Activated naive CD8-positive, alpha-beta T cell treated with anti-CD3 and anti-CD28 coated beads, Interleukin-2, amount 50 U/mL, for 24 hours (primary cell): Measurements from ENCODE around the gene FARP1.

Experiments
- ATAC-seq: fragments of 150-1000 bp; cut with Tn5 transposase; one replicate; pipeline ENCODE4 v1.10.0; 2021
- DNase-seq: peaks from one replicate; pipeline ENCODE4 v3.0.0; 2021
- H3K27ac Mint-ChIP-seq: one replicate; pipeline ENCODE4 v1.8.0; 2021; ENCODE audit warnings: mild to moderate bottlenecking, mixed read lengths
- H3K27me3 Mint-ChIP-seq: one replicate; pipeline ENCODE4 v1.8.0; 2021; ENCODE audit warnings: mixed read lengths
- H3K36me3 Mint-ChIP-seq: one replicate; pipeline ENCODE4 v1.8.0; 2021; ENCODE audit warnings: low read depth, mixed read lengths
- H3K4me1 Mint-ChIP-seq: one replicate; pipeline ENCODE4 v1.8.0; 2021; ENCODE audit warnings: mixed read lengths
- H3K4me3 Mint-ChIP-seq: one replicate; pipeline ENCODE4 v1.8.0; 2021; ENCODE audit warnings: mild to moderate bottlenecking, moderate library complexity, mixed read lengths
- H3K9me3 Mint-ChIP-seq: one replicate; pipeline ENCODE4 v1.8.0; 2021; ENCODE audit warnings: mixed read lengths

Gene FARP1

DNA sequence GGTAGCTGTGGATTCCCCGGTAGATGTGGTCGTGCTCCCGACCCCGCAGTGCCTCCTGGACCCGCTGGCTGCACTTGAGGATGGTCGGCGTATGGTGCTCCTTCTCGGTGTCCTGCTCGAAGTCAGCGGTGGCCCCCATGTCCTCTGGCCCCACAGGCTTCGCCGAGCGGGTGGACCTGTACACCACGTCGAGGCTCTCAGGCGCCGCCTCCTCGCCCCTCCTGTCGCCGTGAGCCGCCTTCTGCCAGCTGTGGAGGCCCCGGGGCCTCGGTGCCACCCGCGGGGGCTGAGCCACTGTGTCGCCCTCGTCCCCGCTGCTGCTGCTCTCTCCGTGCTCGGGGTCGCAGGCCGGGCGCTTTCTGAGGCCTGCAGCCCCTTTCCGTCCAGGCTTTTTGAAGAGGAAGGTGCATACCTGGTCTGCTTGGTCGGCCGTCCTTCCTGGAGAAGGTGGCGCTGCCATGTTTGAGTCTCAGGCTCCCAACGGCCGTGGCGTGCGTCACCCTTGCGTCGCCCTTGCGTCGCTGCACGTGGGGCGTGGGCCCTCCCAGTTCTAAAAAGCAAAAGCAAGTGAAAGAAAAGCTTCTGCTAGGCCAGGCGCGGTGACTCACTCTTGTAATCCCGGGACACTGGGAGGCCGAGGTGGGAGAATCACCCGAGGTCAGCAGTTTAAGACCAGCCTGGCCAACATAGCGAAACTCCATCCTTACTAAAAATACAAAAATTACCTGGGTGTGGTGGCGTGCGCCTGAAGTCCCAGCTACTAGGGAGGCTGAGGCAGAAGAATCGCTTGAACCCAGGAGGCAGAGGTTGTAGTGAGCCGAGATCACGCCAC, 34.1 kb downstream of the FARP1 start, which contains the start of gene RNF113B:
RNF113B (minus strand) TSS at position 493 of the 832 bp plus-strand sequence; CDS start at position 460, 33 bp downstream.
- H3K36me3 Mint-ChIP-seq, result no peaks in the 10 kb centered on the region
- ATAC-seq (no peak), DNase-seq (no peak)
- H3K27me3 Mint-ChIP-seq, result peaks cover 10% of the 10 kb centered on the region
- H3K9me3 Mint-ChIP-seq, result no peaks in the 10 kb centered on the region
- H3K27ac Mint-ChIP-seq, result no peak within 1 kb of the TSS
- no peak within 1 kb of the TSS for H3K4me3 Mint-ChIP-seq
- no peaks in the 10 kb centered on the region for H3K4me1 Mint-ChIP-seq

DNA sequence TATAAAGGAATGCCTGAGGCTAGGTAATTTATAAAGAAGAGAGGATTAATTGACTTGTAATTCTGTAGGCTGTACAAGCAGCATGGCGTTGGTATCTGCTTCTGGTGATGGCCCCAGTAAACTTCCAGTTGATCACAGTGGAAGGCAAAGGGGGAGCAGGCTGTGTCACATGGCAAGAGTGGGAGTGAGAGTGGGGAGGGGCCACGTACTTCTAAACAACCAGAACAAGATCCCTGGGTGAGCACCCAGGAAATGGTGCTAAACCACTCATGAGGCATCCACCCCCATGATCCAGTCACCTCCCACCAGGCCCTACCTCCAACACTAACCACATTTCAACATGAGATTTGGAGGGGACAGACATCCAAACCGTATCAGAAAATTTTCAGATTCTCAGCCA, 37.2 kb downstream of the FARP1 start:
- Mint-ChIP-seq H3K27ac (no peak overlapping the region), H3K36me3 (no peaks in the 10 kb centered on the region)

GRCh38 chr13:98181111-98181815, 38.4 kb downstream of the FARP1 start:
- H3K4me3 Mint-ChIP-seq, result no peak overlapping the region
- H3K9me3 Mint-ChIP-seq, result no peaks in the 10 kb centered on the region
- H3K4me1 Mint-ChIP-seq, result no peaks in the 10 kb centered on the region

More for the DNA sequence above, 37.2 kb downstream of the FARP1 start:
- Mint-ChIP-seq H3K4me1 (no peaks in the 10 kb centered on the region), H3K9me3 (no peaks in the 10 kb centered on the region), H3K4me3 (no peak overlapping the region), H3K27me3 (peaks cover 3% of the 10 kb centered on the region)
- no peak for DNase-seq
- no peak for ATAC-seq

DNA sequence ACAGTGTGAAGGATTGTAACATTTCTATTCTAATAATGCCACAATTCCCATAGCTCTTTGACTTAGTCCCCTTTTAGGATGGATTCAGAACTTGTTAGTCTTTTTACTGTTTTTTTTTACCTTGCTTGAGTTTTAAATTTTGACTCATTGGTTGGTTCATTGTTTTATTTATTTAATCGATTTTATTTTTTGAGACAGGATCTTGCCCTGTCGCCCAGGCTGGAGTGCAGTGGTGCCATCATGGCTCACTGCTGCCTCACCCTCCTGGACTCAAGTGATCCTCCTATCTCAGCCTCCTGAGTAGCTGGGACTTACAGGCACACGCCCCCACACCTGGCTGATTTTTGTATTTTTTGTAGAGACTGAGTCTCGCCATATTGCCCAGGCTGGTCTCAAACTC, 39.3 kb downstream of the FARP1 start:
- H3K9me3 Mint-ChIP-seq, result no peaks in the 10 kb centered on the region
- ATAC-seq, result no peak
- H3K27ac Mint-ChIP-seq, result no peak overlapping the region

More at GRCh38 chr13:98181111-98181815, 38.4 kb downstream of the FARP1 start:
- ATAC-seq (no peak), DNase-seq (no peak)
- Mint-ChIP-seq H3K36me3 (no peaks in the 10 kb centered on the region), H3K27me3 (peaks cover 4% of the 10 kb centered on the region), H3K27ac (no peak overlapping the region)

GRCh38 chr13:98182589-98182988, 39.7 kb downstream of the FARP1 start:
- H3K4me3 Mint-ChIP-seq, result no peak overlapping the region
- peaks cover 7% of the 10 kb centered on the region for H3K27me3 Mint-ChIP-seq
- no peaks in the 10 kb centered on the region for H3K4me1 Mint-ChIP-seq
- DNase-seq (no peak), ATAC-seq (no peak)
- H3K9me3 Mint-ChIP-seq, result no peaks in the 10 kb centered on the region
- no peak overlapping the region for H3K27ac Mint-ChIP-seq
- no peaks in the 10 kb centered on the region for H3K36me3 Mint-ChIP-seq

More for the DNA sequence above, 39.3 kb downstream of the FARP1 start:
- Mint-ChIP-seq H3K36me3 (no peaks in the 10 kb centered on the region), H3K27me3 (peaks cover 7% of the 10 kb centered on the region), H3K4me1 (no peaks in the 10 kb centered on the region), H3K4me3 (no peak overlapping the region)
- DNase-seq, result no peak

- Mint-ChIP-seq H3K27ac (no peak overlapping the region), H3K27me3 (peaks cover 6% of the 10 kb centered on the region), H3K4me1 (no peaks in the 10 kb centered on the region), H3K36me3 (no peaks in the 10 kb centered on the region), H3K9me3 (no peaks in the 10 kb centered on the region), H3K4me3 (no peak overlapping the region)
- DNase-seq, result no peak
- ATAC-seq, result no peak
Observed at GRCh38 chr13:98184792-98185191, 41.9 kb downstream of the FARP1 start.

DNA sequence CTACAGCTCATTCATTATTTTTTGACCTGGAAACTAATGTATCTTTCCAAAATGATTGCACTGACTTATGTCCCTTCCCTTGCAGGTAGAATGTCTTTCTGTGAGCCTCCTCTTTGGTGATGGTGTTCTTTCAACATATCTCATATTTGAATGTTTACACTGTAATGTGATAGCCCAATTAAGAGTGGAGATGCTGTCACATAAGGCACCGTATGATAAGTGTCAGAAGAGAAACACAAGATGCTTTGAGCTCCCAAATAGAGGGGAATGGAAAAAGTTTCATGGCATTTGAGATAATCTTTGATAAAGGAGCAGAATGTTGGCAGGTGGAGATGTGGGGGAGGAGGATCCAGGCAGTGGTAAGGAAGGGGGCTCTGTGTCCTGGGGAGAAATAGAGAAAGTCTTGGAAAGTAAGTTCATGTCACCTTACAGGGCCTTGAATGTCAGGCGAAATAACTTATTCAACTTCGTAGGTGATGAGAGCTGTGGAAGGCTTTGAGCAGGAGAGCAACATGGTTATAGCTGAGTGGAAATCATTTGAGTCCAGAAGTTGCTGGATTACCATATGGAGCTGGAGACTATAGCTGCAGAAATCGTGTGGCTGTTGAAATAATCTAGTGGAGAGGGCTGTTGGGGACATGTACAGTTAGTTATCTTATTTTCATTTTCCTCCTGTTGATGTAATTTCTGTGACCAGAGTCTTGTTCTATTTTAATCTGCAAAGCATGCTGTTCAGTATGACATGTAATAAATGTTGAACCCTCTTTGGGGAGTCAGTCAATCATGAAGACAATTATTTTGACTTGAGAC, 44.5 kb downstream of the FARP1 start:
- Mint-ChIP-seq H3K9me3 (no peaks in the 10 kb centered on the region), H3K27ac (no peak overlapping the region), H3K4me1 (no peaks in the 10 kb centered on the region), H3K27me3 (peaks cover 5% of the 10 kb centered on the region), H3K36me3 (no peaks in the 10 kb centered on the region), H3K4me3 (no peak overlapping the region)
- ATAC-seq (no peak), DNase-seq (no peak)

DNA sequence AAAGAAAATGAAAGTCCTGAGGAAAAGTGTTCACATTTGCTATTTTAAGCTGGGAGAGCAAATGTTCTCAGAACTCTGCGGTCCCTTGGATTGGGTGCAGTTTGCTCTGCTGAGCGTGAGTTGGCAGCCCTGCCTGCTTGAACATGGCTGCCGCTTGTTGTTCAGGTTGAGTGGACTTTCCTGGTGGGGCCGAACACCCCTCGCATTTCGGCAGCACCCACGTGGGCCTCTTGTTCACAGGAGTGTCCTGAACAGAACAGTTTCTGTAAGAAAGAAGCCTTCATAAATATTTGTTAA, 45.0 kb downstream of the FARP1 start:
- no peaks in the 10 kb centered on the region for H3K4me1 Mint-ChIP-seq
- ATAC-seq, result no peak
- H3K4me3 Mint-ChIP-seq, result no peak overlapping the region
- no peaks in the 10 kb centered on the region for H3K36me3 Mint-ChIP-seq
- peaks cover 5% of the 10 kb centered on the region for H3K27me3 Mint-ChIP-seq
- H3K9me3 Mint-ChIP-seq, result no peaks in the 10 kb centered on the region
- H3K27ac Mint-ChIP-seq, result no peak overlapping the region
- DNase-seq, result no peak

- DNase-seq (no peak), ATAC-seq (no peak)
- H3K4me3 Mint-ChIP-seq, result no peak overlapping the region
- H3K9me3 Mint-ChIP-seq, result no peaks in the 10 kb centered on the region
- peaks cover 8% of the 10 kb centered on the region for H3K27me3 Mint-ChIP-seq
- H3K4me1 Mint-ChIP-seq, result no peaks in the 10 kb centered on the region
- H3K27ac Mint-ChIP-seq, result no peak overlapping the region
- no peaks in the 10 kb centered on the region for H3K36me3 Mint-ChIP-seq
Observed at GRCh38 chr13:98188544-98189166, 45.8 kb downstream of the FARP1 start.

DNA sequence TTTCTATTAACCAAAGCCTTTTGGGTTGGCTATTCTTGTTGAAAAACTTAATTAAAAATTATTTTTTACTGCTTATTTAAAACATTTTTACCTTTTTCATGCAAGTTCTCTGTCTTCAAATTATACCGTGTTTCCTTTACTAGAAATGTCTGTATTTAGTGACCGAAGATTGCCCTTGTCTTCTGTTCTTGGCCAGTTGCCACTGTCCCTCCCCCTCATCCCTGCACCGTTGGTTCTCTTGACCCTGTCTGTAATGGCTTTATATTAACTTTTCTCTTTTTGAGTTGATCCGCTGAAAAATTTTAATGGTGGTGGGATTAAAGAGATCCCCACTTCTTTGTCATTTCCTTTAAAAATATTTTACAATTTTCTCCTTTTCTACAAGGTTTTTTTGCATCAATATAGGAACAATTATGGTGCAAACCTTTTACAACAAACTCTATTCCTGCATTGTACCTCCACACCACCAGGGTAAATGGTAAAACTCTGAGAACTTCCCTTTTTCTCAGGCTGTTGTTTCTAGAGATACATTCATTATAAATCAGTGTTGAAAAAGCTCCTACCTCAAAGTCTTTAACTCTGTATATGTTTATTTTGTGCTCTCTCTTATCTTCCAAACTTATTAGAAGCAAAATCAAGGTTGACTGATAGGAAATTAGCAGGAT, 47.1 kb downstream of the FARP1 start:
- Mint-ChIP-seq H3K27me3 (peaks cover 8% of the 10 kb centered on the region), H3K27ac (no peak overlapping the region), H3K4me1 (no peaks in the 10 kb centered on the region), H3K9me3 (no peaks in the 10 kb centered on the region), H3K36me3 (no peaks in the 10 kb centered on the region), H3K4me3 (no peak overlapping the region)
- DNase-seq, result no peak
- no peak for ATAC-seq

DNA sequence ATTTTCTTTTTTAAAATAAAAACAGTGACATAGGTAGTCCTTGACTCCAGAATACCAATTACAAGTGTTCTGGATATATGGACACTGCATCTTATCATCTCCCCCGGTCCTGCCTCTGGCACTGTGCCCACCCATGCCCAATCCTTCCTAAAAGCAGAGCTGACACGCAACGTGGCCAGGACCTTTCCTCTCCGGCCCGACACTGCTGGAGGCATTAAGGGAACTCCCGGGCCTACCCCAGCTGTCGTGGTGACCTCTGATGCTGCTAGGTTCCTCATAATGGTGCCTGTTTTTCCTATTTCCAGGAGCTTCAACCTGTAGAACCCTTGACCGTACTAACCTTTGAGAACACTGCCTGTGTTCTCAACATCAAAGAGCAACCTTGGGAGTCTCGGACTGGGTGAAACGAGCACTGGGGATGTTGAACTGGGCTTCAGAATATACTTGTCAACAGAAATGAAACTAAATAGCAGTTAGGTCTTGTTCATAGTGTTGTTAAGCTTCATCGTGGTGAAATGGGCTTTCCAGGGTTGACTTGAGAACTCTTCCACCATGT, 48.1 kb downstream of the FARP1 start:
- H3K4me1 Mint-ChIP-seq, result no peaks in the 10 kb centered on the region
- no peak for ATAC-seq
- no peak overlapping the region for H3K4me3 Mint-ChIP-seq
- H3K9me3 Mint-ChIP-seq, result no peaks in the 10 kb centered on the region
- H3K27me3 Mint-ChIP-seq, result peaks cover 8% of the 10 kb centered on the region
- H3K36me3 Mint-ChIP-seq, result no peaks in the 10 kb centered on the region
- DNase-seq, result no peak
- H3K27ac Mint-ChIP-seq, result no peak overlapping the region

DNA sequence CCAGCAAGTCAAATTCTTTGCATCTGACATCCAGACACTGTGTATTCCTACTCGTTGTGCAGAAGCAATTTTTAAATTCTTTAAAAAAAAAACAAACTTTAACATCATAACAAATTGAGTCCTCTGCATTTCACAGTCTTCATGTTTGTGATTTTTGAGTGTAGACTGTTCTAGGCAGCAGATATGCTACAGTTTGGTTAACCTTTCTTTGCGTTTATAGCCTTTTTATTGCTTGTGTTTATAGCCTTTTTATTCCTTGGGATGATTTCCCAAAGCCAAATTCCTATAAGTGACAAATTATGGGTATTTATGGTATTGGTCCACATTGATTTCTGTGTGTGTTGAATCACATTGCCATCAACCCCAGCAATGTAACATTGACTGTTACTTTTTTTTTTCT, 49.1 kb downstream of the FARP1 start:
- Mint-ChIP-seq H3K4me3 (no peak overlapping the region), H3K9me3 (no peaks in the 10 kb centered on the region), H3K36me3 (no peaks in the 10 kb centered on the region), H3K4me1 (no peaks in the 10 kb centered on the region), H3K27me3 (peaks cover 3% of the 10 kb centered on the region), H3K27ac (no peak overlapping the region)
- ATAC-seq (no peak), DNase-seq (no peak)

DNA sequence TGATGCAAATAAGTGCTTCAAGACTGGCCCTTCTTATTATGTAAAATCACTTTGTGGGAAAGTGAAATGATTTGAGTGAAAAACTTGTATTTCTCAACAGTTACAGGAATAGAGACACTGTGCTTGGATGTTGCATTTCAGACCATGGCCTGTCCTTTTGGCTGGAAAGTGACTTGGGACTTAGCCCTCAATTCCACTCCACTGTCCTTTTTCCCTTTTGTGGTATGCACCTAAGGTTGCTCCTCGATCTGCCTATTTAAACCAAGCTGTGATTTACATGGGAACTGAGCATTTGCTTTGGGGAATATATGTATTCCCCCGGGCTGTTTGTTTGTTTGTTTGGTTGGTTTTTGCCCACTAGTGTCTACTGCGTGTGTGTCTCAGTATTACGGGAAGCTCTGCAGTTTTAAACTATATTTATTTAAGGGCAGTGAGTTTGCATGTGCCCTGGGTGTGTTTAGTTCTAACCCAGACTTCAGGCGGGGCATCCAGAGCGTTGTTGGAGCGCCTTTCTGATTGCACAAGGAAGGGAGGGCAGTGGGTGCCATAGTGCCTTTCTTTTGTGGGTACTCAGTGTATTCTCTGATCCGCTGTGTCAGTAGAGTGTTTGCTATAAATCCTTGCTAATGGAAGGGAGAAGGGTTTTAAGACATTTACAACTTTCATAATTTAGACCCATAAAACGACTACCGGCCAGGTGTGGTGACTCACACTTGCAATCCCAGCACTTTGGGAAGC, 52.3 kb downstream of the FARP1 start:
- no peaks in the 10 kb centered on the region for H3K9me3 Mint-ChIP-seq
- peaks cover 3% of the 10 kb centered on the region for H3K27me3 Mint-ChIP-seq
- no peak for DNase-seq
- no peak overlapping the region for H3K27ac Mint-ChIP-seq
- H3K4me1 Mint-ChIP-seq, result no peaks in the 10 kb centered on the region
- no peak overlapping the region for H3K4me3 Mint-ChIP-seq
- no peak for ATAC-seq
- no peaks in the 10 kb centered on the region for H3K36me3 Mint-ChIP-seq
